ENCODE measurements around the gene TMTC3. TPM values are rescaled to one million over a fixed set of nuclear protein-coding genes. Genes with fewer than 3 reads are reported as not detected.
"Not testable (repeated sequence)": the region's sequence is repeated elsewhere in the genome, so short reads cannot be mapped to it uniquely, and the experiment has no call there.

TMTC3 gene
- total RNA-seq, 4 donors from 2014 or later = 23.3 to 60.9 (median 32.8) TPM

- peaks cover 0 to 6% (median 0%) of the 10 kb centered on the region in 3 donors for H3K4me1 ChIP-seq
- peaks cover 0 to 43% (median 0%) of the 10 kb centered on the region in 3 donors for H3K36me3 ChIP-seq
- no peaks in the 10 kb centered on the region for H3K9me3 ChIP-seq
- no peak for DNase-seq
- intact Hi-C loops (cut with DNase I) = no loop called here
- no peaks in the 10 kb centered on the region for H3K27me3 ChIP-seq
- WGBS, 2 donors = 44 to 46% methylated on average over 3 of the region's 3 CpGs
- TF ChIP-seq CTCF (IDR thresholded peaks at IDR 0.05) = no peak
- TF ChIP-seq POLR2A (IDR thresholded peaks at IDR 0.05) = no peak
- H3K4me3 ChIP-seq = no peak overlapping the region
- H3K27ac ChIP-seq = no peak overlapping the region
Observed at GRCh38 chr12:88113871-88114270, 28.2 kb upstream of the TMTC3 start.

GRCh38 chr12:88122666-88123065 lies 19.4 kb upstream of the TMTC3 start:
- Histone ChIP-seq H3K36me3 (peaks cover 0 to 36% (median 0%) of the 10 kb centered on the region in 3 donors), H3K27ac (no peak overlapping the region), H3K4me1 (no peaks in the 10 kb centered on the region), H3K4me3 (no peak overlapping the region), H3K9me3 (no peaks in the 10 kb centered on the region), H3K27me3 (no peaks in the 10 kb centered on the region)
- DNase-seq = no peak
- intact Hi-C loops (cut with DNase I) = no loop called here
- WGBS, 2 donors = 57 to 64% methylated on average over 4 of the region's 4 CpGs
- no peak for TF ChIP-seq CTCF (IDR thresholded peaks at IDR 0.05)
- no peak for TF ChIP-seq POLR2A (IDR thresholded peaks at IDR 0.05)

GRCh38 chr12:88127099-88127498 lies 15.0 kb upstream of the TMTC3 start:
- H3K4me1 ChIP-seq = no peaks in the 10 kb centered on the region
- 87 to 97% methylated on average over 3 of the region's 3 CpGs for WGBS, 2 donors
- no peak for TF ChIP-seq POLR2A (IDR thresholded peaks at IDR 0.05)
- no peak for TF ChIP-seq CTCF (IDR thresholded peaks at IDR 0.05)

GRCh38 chr12:88127855-88128254 lies 14.3 kb upstream of the TMTC3 start:
- intact Hi-C loops (cut with DNase I) = no loop called here

More at GRCh38 chr12:88127099-88127498, 15.0 kb upstream of the TMTC3 start:
- Histone ChIP-seq H3K27me3 (no peaks in the 10 kb centered on the region), H3K4me3 (no peak overlapping the region), H3K36me3 (peaks cover 0 to 35% (median 0%) of the 10 kb centered on the region in 3 donors), H3K9me3 (no peaks in the 10 kb centered on the region), H3K27ac (no peak overlapping the region)
- DNase-seq = no peak
- intact Hi-C loops (cut with DNase I) = no loop called here

GRCh38 chr12:88132392-88132791 lies 9.7 kb upstream of the TMTC3 start:
- intact Hi-C loops (cut with DNase I) = no loop called here
- peaks cover 0 to 45% (median 0%) of the 10 kb centered on the region in 3 donors for H3K36me3 ChIP-seq
- H3K4me1 ChIP-seq = no peaks in the 10 kb centered on the region
- no peaks in the 10 kb centered on the region for H3K9me3 ChIP-seq
- no peak for DNase-seq
- no peaks in the 10 kb centered on the region for H3K27me3 ChIP-seq
- no peak overlapping the region for H3K27ac ChIP-seq
- TF ChIP-seq POLR2A (IDR thresholded peaks at IDR 0.05) (no peak), CTCF (IDR thresholded peaks at IDR 0.05) (no peak)
- no peak overlapping the region for H3K4me3 ChIP-seq

More at GRCh38 chr12:88127855-88128254, 14.3 kb upstream of the TMTC3 start:
- Histone ChIP-seq H3K36me3 (peaks cover 0 to 32% (median 0%) of the 10 kb centered on the region in 3 donors), H3K4me3 (no peak overlapping the region), H3K27ac (no peak overlapping the region), H3K4me1 (no peaks in the 10 kb centered on the region), H3K27me3 (no peaks in the 10 kb centered on the region), H3K9me3 (no peaks in the 10 kb centered on the region)
- TF ChIP-seq POLR2A (IDR thresholded peaks at IDR 0.05) (no peak), CTCF (IDR thresholded peaks at IDR 0.05) (no peak)
- WGBS, 2 donors = 93 to 96% methylated on average over 3 of the region's 3 CpGs
- no peak for DNase-seq

GRCh38 chr12:88133181-88133580 lies 8.9 kb upstream of the TMTC3 start:
- H3K27me3 ChIP-seq; DNase-seq; H3K27ac ChIP-seq; intact Hi-C loops (cut with DNase I); H3K9me3 ChIP-seq; H3K4me3 ChIP-seq; H3K4me1 ChIP-seq: not testable (repeated sequence)
- WGBS, 2 donors = 95 to 100% methylated on average over 2 of the region's 2 CpGs
- peaks cover 0 to 38% (median 0%) of the 10 kb centered on the region in 3 donors for H3K36me3 ChIP-seq

- not testable (repeated sequence) for H3K27me3 ChIP-seq, H3K9me3 ChIP-seq, H3K27ac ChIP-seq, H3K4me3 ChIP-seq, DNase-seq
- intact Hi-C loops (cut with DNase I) = loop anchor here (10.0 kb wide), 1 partner anchor 435 kb away; no protein-coding TSS in a partner anchor
- Histone ChIP-seq H3K36me3 (peaks cover 0 to 13% (median 0%) of the 10 kb centered on the region in 3 donors), H3K4me1 (peaks cover 7 to 29% (median 10%) of the 10 kb centered on the region in 3 donors)
- WGBS, 2 donors = 97 to 98% methylated on average over 4 of the region's 4 CpGs
Observed at GRCh38 chr12:88139711-88140110, 2.4 kb upstream of the TMTC3 start.
